Keratinocyte (primary cell): ENCODE measurements around the gene MED15.

ENCODE experiments used
- EZH2 ChIP-seq: IDR thresholded peaks from one replicate; pipeline ENCODE4 v1.6.1; 2012; ENCODE audit warnings: inconsistent platforms, mild to moderate bottlenecking, low read length, moderate library complexity
- TF ChIP-seq, protein P1 (sequence below), 3 experiments: IDR thresholded peaks in 1 of 3; conservative IDR thresholded peaks in 1 of 3; optimal IDR thresholded peaks in 1 of 3; 2 replicates in 2 of 3; 3 replicates in 1 of 3; pipeline versions ENCODE3 to v1.5.1; 2011; ENCODE audit warnings: low read length in 3 of 3, mild to moderate bottlenecking in 3 of 3, moderate library complexity in 2 of 3, control low read depth in 1 of 3, inconsistent platforms in 1 of 3; ENCODE audit not compliant: insufficient read depth in 2 of 3; ENCODE audit errors: extremely low read depth in 1 of 3

DNA sequence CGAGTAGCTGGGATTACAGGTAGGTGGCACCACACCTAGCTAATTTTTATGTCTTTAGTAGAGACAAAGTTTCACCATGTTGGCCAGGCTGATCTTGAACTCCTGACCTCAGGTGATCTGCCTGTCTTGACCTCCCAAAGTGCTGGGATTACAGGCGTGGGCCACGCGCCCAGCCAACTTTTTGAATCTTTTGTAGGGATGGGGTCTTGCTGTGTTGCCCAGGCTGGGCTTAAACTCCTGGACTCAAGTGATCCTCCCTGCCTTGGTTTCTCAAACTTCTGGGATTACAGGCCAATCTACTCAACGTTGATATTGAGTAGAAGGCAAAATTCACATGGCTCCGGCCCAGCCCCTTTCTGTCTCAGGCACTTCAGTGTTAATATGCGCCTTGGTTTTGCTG, 93.9 kb downstream of the MED15 start:
- TF ChIP-seq EZH2: no peak
- TF ChIP-seq, protein P1, sequence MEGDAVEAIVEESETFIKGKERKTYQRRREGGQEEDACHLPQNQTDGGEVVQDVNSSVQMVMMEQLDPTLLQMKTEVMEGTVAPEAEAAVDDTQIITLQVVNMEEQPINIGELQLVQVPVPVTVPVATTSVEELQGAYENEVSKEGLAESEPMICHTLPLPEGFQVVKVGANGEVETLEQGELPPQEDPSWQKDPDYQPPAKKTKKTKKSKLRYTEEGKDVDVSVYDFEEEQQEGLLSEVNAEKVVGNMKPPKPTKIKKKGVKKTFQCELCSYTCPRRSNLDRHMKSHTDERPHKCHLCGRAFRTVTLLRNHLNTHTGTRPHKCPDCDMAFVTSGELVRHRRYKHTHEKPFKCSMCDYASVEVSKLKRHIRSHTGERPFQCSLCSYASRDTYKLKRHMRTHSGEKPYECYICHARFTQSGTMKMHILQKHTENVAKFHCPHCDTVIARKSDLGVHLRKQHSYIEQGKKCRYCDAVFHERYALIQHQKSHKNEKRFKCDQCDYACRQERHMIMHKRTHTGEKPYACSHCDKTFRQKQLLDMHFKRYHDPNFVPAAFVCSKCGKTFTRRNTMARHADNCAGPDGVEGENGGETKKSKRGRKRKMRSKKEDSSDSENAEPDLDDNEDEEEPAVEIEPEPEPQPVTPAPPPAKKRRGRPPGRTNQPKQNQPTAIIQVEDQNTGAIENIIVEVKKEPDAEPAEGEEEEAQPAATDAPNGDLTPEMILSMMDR (optimal IDR thresholded peaks at IDR 0.05 in 1 of 3, IDR thresholded peaks at IDR 0.05 in 1 of 3, conservative IDR thresholded peaks at IDR 0.05 in 1 of 3; ENCODE audit: extremely low read depth in 1 of 3, insufficient read depth in 2 of 3, low read length in 3 of 3): no peak
